Transverse colon (tissue), 4 donors: ENCODE data around the gene FBH1.

Experiments used
- CTCF ChIP-seq, 5 experiments: fragments of 200-600 bp in 3 of 5; fragments of 450-650 bp in 2 of 5; sonication (generic) in 3 of 5; IDR thresholded peaks; 1 replicate in 2 of 5; 2 replicates in 3 of 5; pipeline ENCODE4 v1.5.1; 2016 to 2017; ENCODE audit warnings: antibody characterized with exemption in 5 of 5, inconsistent platforms in 3 of 5, mild to moderate bottlenecking in 2 of 5, moderate library complexity in 1 of 5
- POLR2AphosphoS5 ChIP-seq, 3 donors: sonication (generic); formaldehyde crosslinking; IDR thresholded peaks; one replicate each; pipeline ENCODE4 v1.6.1; 2016; ENCODE audit warnings: antibody characterized with exemption in 3 of 3

- no peak for TF ChIP-seq CTCF (IDR thresholded peaks at IDR 0.05)
- TF ChIP-seq POLR2AphosphoS5 (IDR thresholded peaks at IDR 0.05), result no peak
Measured at GRCh38 chr10:5843686-5844344, 46.2 kb upstream of the FBH1 start.
